Epithelial cell of prostate (primary cell): Measurements from ENCODE around the gene ADGRV1.
"Not testable (repeated sequence)": the region's sequence is repeated elsewhere in the genome, so short reads cannot be mapped to it uniquely, and the experiment has no call there.

Source experiments
- DNase-seq: peaks from one replicate; pipeline ENCODE4 v3.0.0-alpha.2; 2011; ENCODE audit warnings: low read depth, low spot score
- H3K27ac ChIP-seq: fragments of 450-650 bp; 2 replicates; pipeline ENCODE4 v1.5.1; 2017; ENCODE audit warnings: mild to moderate bottlenecking

ADGRV1 gene

GRCh38 chr5:91006713-91007112, 448.1 kb downstream of the ADGRV1 start:
- no peak for DNase-seq
- no peak overlapping the region for H3K27ac ChIP-seq

GRCh38 chr5:91007251-91007650, 448.7 kb downstream of the ADGRV1 start:
- H3K27ac ChIP-seq = no peak overlapping the region
- no peak for DNase-seq

- DNase-seq = no peak
- no peak overlapping the region for H3K27ac ChIP-seq
These were observed 449.3 kb downstream of the ADGRV1 start for GRCh38 chr5:91007780-91008402.

DNA sequence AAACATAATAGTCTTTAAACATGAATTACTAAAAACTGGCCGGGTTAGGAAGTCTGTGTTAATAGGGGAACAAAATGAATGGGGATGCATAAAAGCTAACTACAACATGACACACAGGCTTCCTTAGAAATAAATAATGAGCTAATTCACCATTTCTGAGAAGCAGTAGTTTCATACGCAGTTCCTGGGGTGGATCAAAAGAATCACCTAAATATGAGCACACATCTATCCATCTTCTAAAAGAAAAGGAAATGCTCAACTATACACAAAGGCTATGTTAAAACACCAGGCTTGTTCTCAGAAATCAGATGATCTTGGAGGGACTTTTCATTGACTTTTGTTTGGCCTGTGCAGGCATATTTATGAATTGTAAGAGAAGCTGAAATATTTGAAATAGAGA, 451.5 kb downstream of the ADGRV1 start:
- DNase-seq = no peak
- H3K27ac ChIP-seq = no peak overlapping the region

GRCh38 chr5:91011029-91011428, 452.4 kb downstream of the ADGRV1 start:
- no peak for DNase-seq
- no peak overlapping the region for H3K27ac ChIP-seq

DNA sequence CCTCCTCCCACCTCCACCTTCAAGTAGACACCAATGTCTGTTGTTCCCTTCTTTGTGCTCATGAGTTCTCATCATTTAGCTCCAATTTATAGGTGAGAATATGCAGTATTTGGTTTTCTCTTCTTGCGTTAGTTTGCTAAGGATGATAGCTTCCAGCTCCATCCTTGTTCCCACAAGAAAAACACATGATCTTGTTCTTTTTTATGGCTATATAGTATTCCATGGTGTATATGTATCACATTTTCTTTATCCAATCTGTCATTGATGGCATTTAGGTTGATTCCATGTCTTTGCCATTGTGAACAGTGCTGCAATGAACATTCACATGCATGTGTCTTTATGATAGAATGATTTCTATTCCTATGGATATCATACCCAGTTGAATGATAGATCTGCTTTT, 454.3 kb downstream of the ADGRV1 start:
- H3K27ac ChIP-seq, DNase-seq: not testable (repeated sequence)

GRCh38 chr5:91016322-91016721, 457.7 kb downstream of the ADGRV1 start:
- no peak for DNase-seq
- no peak overlapping the region for H3K27ac ChIP-seq

GRCh38 chr5:91016954-91017700, 458.5 kb downstream of the ADGRV1 start:
- peak overlapping the region; percentile 10 for H3K27ac ChIP-seq
- DNase-seq = peak; percentile 16

- DNase-seq = no peak
- H3K27ac ChIP-seq = no peak overlapping the region
These were observed 459.6 kb downstream of the ADGRV1 start for GRCh38 chr5:91018200-91018599.

- no peak overlapping the region for H3K27ac ChIP-seq
- no peak for DNase-seq
These were observed 460.2 kb downstream of the ADGRV1 start for GRCh38 chr5:91018712-91019371.

GRCh38 chr5:91020065-91020800, 461.6 kb downstream of the ADGRV1 start:
- no peak overlapping the region for H3K27ac ChIP-seq
- DNase-seq = no peak

DNA sequence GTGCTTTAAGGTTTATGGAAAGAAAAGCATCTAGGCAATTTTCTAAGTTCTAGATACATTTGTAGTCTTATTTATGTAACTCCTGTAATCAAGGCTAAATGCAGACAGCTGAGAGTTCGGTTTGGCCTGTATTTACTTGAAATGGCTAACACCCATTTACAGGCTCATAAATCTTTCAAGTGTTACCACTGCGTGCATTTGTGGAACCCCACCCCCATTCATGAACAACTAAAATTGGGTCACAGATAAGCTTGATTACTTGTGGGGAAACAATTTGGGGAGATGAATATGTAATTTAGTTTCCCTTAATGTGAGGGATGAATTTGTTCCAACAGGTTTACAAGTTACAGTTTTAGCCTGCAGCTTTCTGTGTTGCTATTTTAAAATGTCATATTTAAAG, 463.9 kb downstream of the ADGRV1 start:
- DNase-seq = no peak
- H3K27ac ChIP-seq = no peak overlapping the region

DNA sequence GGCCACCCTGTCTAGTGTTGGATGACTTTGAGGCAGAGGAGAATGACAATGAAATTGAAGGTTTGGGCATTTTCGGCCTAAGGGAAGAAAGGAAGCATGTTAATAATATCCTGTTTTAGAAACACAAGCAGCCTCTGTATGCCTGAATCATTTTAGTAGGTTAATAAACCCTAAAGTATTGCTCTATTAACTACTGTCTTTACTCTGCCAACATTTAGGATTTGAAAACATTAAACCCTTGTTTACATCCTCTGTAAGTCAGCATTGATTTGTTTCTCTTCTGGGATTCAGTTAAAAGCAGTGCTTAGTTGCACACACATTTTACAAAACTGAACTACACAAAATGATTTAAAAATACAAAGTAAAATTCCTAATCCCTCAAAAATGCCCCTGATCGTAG, 465.6 kb downstream of the ADGRV1 start:
- DNase-seq = no peak

DNA sequence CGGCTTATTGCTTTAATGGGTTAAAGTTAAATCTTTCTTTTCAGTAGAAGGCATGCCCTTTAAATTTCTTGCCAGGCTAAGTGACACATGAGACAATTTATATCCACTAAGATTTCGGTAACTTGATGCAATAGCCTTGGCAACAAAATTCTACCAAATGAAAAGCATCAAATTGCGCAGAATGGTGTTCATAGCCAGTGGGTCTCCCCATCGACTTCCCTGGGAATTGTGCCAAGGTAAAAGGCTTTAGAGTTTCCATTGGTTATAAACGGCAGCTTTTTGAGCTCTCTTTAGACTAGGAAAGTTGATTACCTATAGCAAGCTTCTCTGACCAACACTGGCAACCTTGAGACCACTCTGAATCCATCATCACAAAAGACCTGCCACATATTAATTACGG, 466.1 kb downstream of the ADGRV1 start:
- no peak for DNase-seq
- no peak overlapping the region for H3K27ac ChIP-seq

More for the DNA sequence above, 465.6 kb downstream of the ADGRV1 start:
- no peak overlapping the region for H3K27ac ChIP-seq

- no peak overlapping the region for H3K27ac ChIP-seq
- no peak for DNase-seq
These were observed 466.9 kb downstream of the ADGRV1 start for GRCh38 chr5:91025449-91025848.

- DNase-seq = no peak
- H3K27ac ChIP-seq = no peak overlapping the region
These were observed 467.4 kb downstream of the ADGRV1 start for GRCh38 chr5:91025956-91026355.

DNA sequence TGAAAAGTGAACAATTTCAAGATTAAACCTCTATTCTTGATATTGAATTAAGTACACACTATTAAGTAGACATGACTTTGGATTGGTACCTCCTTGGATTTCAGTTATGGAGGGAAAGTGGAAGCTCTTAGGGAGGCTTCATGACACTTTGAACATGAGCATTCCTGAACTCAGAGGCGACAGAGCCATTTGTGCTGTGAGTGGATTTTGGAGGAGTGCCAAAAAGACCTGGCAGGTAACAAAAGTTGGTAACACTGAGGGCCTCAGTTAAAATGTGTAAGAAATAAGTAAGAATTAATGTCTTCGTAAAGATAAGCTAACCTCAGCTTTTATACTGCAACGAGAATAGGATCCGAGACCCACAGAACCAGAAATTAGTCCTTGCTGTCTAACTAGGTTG, 467.9 kb downstream of the ADGRV1 start:
- DNase-seq = no peak
- H3K27ac ChIP-seq = no peak overlapping the region

- no peak for DNase-seq
These were observed 469.0 kb downstream of the ADGRV1 start for GRCh38 chr5:91027405-91028139.

GRCh38 chr5:91028499-91028956, 469.9 kb downstream of the ADGRV1 start:
- DNase-seq = no peak
- H3K27ac ChIP-seq = no peak overlapping the region

More at GRCh38 chr5:91027405-91028139, 469.0 kb downstream of the ADGRV1 start:
- no peak overlapping the region for H3K27ac ChIP-seq
